Sigmoid colon (tissue), 7 donors: Measurements from ENCODE around the gene ADCK1. TPM values are rescaled to one million over a fixed set of nuclear protein-coding genes. Genes with fewer than 3 reads are reported as not detected.

Source experiments
- DNase-seq: peaks from one replicate; pipeline ENCODE4 v3.0.0-alpha.2; 2019
- H3K27ac ChIP-seq, 4 donors: fragments of 200-600 bp; sonication (generic); one replicate each; pipeline ENCODE4 v1.5.1; 2016 to 2019; ENCODE audit warnings: mild to moderate bottlenecking in 1 of 4
- H3K27me3 ChIP-seq, 3 donors: fragments of 200-600 bp; sonication (generic); one replicate each; pipeline ENCODE4 v1.5.1; 2019; ENCODE audit warnings: mild to moderate bottlenecking in 1 of 3
- H3K36me3 ChIP-seq, 4 donors: fragments of 200-600 bp; sonication (generic); one replicate each; pipeline ENCODE4 v1.5.1; 2016 to 2019
- H3K4me1 ChIP-seq, 4 donors: fragments of 200-600 bp; sonication (generic); one replicate each; pipeline ENCODE4 v1.5.1; 2017 to 2019
- H3K4me3 ChIP-seq, 4 donors: fragments of 200-600 bp; sonication (generic); one replicate each; pipeline ENCODE4 v1.5.1; 2017 to 2019; ENCODE audit warnings: mild to moderate bottlenecking in 2 of 4, moderate library complexity in 1 of 4
- H3K9me3 ChIP-seq, 4 donors: fragments of 200-600 bp in 3 of 4; sonication (generic) in 3 of 4; one replicate each; pipeline versions ENCODE4 v1.5.1 to v1.6.1; 2013 to 2019
- EP300 ChIP-seq, 4 donors: sonication (generic); formaldehyde crosslinking; IDR thresholded peaks; one replicate each; pipeline ENCODE4 v1.6.1; 2017; ENCODE audit warnings: antibody characterized with exemption in 4 of 4
- POLR2A ChIP-seq, 2 donors: fragments of 450-650 bp; IDR thresholded peaks; one replicate each; pipeline ENCODE4 v1.6.1; 2016; ENCODE audit warnings: antibody characterized with exemption in 2 of 2, mild to moderate bottlenecking in 2 of 2, moderate library complexity in 2 of 2
- POLR2AphosphoS5 ChIP-seq, 4 donors: sonication (generic); formaldehyde crosslinking; IDR thresholded peaks; one replicate each; pipeline ENCODE4 v1.6.1; 2017; ENCODE audit warnings: antibody characterized with exemption in 4 of 4
- WGBS, 2 donors: extraction: QIAGEN DNeasy Blood & Tissue Kit; methylation state at CpG; one replicate each; pipeline ENCODE4 v1.1.7; 2013; 5-methylcytosine and 5-hydroxymethylcytosine counted together
- intact Hi-C: fragments of 100-400 bp; cut with DNase I; formaldehyde crosslinking; loops from one replicate; pipeline ENCODE4 v1.15.1; 2023
- polyA plus RNA-seq, 3 donors: library from polyadenylated mRNA; stranded (reverse); fragments of 200-250 nt; gene quantifications; one replicate each; pipeline ENCODE4 v1.2.3, GENCODE V29; 2013
- total RNA-seq, 4 donors: library from RNA; depleted of rRNA; stranded (reverse); fragments of >200 nt; gene quantifications; one replicate each; pipeline ENCODE4 v1.1.0, GENCODE V29; 2016
- TF ChIP-seq, protein P1 (sequence below), 4 experiments: fragments of 450-650 bp in 3 of 4; fragments of 200-600 bp in 1 of 4; IDR thresholded peaks; one replicate each; pipeline ENCODE4 v1.5.1; 2016 to 2019; ENCODE audit warnings: antibody characterized with exemption in 4 of 4, mild to moderate bottlenecking in 3 of 4, moderate library complexity in 2 of 4
- donor health status: healthy with polysubstance abuse.
- donor health status: Bipolar disorder and iron deficiency.
- donor health status: healthy.

ADCK1 gene
- total and polyA plus RNA-seq, 7 donors = 3.5 to 19.4 (median 5.7) TPM

DNA sequence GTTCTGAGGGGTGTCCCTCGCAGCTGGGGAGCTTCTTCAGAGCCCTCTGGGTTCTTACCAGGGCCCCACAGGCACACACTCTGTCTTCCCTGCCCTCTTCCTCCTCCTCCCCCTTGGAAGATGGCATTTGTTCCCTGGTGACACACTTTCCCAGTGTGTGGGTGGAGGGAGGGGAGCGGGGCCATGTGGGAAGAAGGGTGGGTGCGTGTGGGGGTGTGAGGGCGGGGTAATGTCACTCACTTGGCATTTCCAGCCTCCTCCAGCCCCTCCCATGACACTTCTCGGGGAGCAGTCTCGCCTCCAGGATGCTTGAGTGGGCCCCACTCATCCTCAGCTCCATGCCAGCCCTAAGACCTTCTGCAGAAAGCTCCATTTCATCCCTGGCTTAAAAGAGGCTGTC lies 61.3 kb downstream of the ADCK1 start:
- Histone ChIP-seq H3K4me1 (no peaks in the 10 kb centered on the region), H3K36me3 (peaks cover 0 to 7% (median 0%) of the 10 kb centered on the region in 4 donors), H3K9me3 (no peaks in the 10 kb centered on the region), H3K4me3 (no peak overlapping the region), H3K27ac (no peak overlapping the region), H3K27me3 (no peaks in the 10 kb centered on the region)
- 79 to 85% methylated on average over 6 of the region's 6 CpGs for WGBS, 2 donors
- intact Hi-C loops = loop anchor here (5.0 kb wide), 1 partner anchor 976 kb away; no protein-coding TSS in a partner anchor
- DNase-seq = no peak
- TF ChIP-seq, protein P1, sequence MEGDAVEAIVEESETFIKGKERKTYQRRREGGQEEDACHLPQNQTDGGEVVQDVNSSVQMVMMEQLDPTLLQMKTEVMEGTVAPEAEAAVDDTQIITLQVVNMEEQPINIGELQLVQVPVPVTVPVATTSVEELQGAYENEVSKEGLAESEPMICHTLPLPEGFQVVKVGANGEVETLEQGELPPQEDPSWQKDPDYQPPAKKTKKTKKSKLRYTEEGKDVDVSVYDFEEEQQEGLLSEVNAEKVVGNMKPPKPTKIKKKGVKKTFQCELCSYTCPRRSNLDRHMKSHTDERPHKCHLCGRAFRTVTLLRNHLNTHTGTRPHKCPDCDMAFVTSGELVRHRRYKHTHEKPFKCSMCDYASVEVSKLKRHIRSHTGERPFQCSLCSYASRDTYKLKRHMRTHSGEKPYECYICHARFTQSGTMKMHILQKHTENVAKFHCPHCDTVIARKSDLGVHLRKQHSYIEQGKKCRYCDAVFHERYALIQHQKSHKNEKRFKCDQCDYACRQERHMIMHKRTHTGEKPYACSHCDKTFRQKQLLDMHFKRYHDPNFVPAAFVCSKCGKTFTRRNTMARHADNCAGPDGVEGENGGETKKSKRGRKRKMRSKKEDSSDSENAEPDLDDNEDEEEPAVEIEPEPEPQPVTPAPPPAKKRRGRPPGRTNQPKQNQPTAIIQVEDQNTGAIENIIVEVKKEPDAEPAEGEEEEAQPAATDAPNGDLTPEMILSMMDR (IDR thresholded peaks at IDR 0.05) = no peak
- TF ChIP-seq POLR2AphosphoS5 (IDR thresholded peaks at IDR 0.05) = no peak

GRCh38 chr14:77862154-77862786 lies 62.4 kb downstream of the ADCK1 start:
- 58 to 60% methylated on average over 11 of the region's 11 CpGs for WGBS, 2 donors
- Histone ChIP-seq H3K4me1 (no peaks in the 10 kb centered on the region), H3K27me3 (no peaks in the 10 kb centered on the region), H3K36me3 (peaks cover 0 to 7% (median 0%) of the 10 kb centered on the region in 4 donors), H3K9me3 (no peaks in the 10 kb centered on the region), H3K4me3 (no peak overlapping the region), H3K27ac (no peak overlapping the region)
- DNase-seq = peak; percentile 74
- intact Hi-C loops = loop anchor here (2.0 to 5.0 kb wide), 2 partner anchors 705 to 975 kb away; no protein-coding TSS in a partner anchor
- no peak for TF ChIP-seq EP300 (IDR thresholded peaks at IDR 0.05)
- TF ChIP-seq, protein P1 (IDR thresholded peaks at IDR 0.05) = peak; percentile 28 to 88 (median 71)

GRCh38 chr14:77864085-77864484 lies 64.2 kb downstream of the ADCK1 start:
- Histone ChIP-seq H3K9me3 (no peaks in the 10 kb centered on the region), H3K36me3 (peaks cover 0 to 7% (median 0%) of the 10 kb centered on the region in 4 donors), H3K27ac (no peak overlapping the region), H3K4me1 (no peaks in the 10 kb centered on the region), H3K4me3 (no peak overlapping the region), H3K27me3 (no peaks in the 10 kb centered on the region)
- TF ChIP-seq POLR2AphosphoS5 (IDR thresholded peaks at IDR 0.05) (no peak), EP300 (IDR thresholded peaks at IDR 0.05) (no peak), POLR2A (IDR thresholded peaks at IDR 0.05) (no peak)
- TF ChIP-seq, protein P1 (IDR thresholded peaks at IDR 0.05) = no peak
- intact Hi-C loops = loop anchor here (5.0 kb wide), 1 partner anchor 973 kb away; no protein-coding TSS in a partner anchor
- 79 to 89% methylated on average over 6 of the region's 6 CpGs for WGBS, 2 donors
- no peak for DNase-seq

DNA sequence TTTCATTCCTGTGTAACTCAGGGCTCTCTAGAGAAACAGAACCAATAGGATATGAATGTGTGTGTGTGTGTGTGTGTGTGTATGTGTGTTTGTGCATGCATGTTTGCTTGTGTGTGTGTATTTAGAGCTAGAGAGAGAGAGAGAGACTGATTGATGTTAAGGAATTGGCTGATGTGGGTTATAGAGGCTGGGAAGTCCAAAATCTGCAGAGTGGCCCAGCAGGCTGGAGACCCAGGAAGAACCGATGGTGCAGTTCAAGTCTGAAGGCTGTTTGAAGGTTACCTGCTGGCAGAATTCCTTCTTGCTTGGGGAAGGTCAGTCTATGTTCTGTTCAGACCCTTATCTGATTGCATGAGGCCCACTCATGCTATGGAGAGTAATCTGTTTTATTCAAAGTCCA lies 64.7 kb downstream of the ADCK1 start:
- TF ChIP-seq EP300 (IDR thresholded peaks at IDR 0.05) (no peak), POLR2AphosphoS5 (IDR thresholded peaks at IDR 0.05) (no peak), POLR2A (IDR thresholded peaks at IDR 0.05) (no peak)
- TF ChIP-seq, protein P1 (IDR thresholded peaks at IDR 0.05) = no peak
- WGBS, 2 donors = 88 to 95% methylated on average over 1 of the region's 1 CpG
- DNase-seq = no peak
- intact Hi-C loops = loop anchor here (5.0 kb wide), 1 partner anchor 973 kb away; no protein-coding TSS in a partner anchor
- Histone ChIP-seq H3K9me3 (no peaks in the 10 kb centered on the region), H3K36me3 (peaks cover 0 to 7% (median 0%) of the 10 kb centered on the region in 4 donors), H3K4me1 (no peaks in the 10 kb centered on the region), H3K27ac (no peak overlapping the region), H3K4me3 (no peak overlapping the region), H3K27me3 (no peaks in the 10 kb centered on the region)

DNA sequence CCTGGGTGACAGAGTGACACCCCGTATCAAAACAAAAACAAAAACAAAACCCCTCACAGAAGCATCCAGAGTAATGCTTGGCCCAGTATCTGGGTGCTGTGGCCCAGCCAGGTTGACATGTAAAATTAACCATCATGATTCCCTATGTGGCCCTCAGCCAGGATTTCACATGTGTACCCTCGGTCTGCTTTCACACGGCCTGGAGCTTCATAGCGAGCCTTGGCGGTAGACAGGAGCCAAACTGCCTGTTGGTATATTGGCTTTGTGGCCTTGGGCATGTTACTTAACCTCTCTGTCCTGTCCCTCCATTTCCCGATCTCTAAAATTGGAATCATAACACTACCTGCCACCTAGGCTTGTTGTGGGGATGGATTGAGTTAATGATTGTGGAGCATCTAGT lies 65.5 kb downstream of the ADCK1 start:
- WGBS, 2 donors = 97% methylated on average over 6 of the region's 6 CpGs
- intact Hi-C loops = no loop called here
- H3K27ac ChIP-seq = no peak overlapping the region
- DNase-seq = no peak
- TF ChIP-seq POLR2AphosphoS5 (IDR thresholded peaks at IDR 0.05) (no peak), POLR2A (IDR thresholded peaks at IDR 0.05) (no peak), EP300 (IDR thresholded peaks at IDR 0.05) (no peak)
- TF ChIP-seq, protein P1 (IDR thresholded peaks at IDR 0.05) = no peak
- no peak overlapping the region for H3K4me3 ChIP-seq
- H3K27me3 ChIP-seq = no peaks in the 10 kb centered on the region
- no peaks in the 10 kb centered on the region for H3K4me1 ChIP-seq
- H3K9me3 ChIP-seq = no peaks in the 10 kb centered on the region
- peaks cover 0 to 7% (median 0%) of the 10 kb centered on the region in 4 donors for H3K36me3 ChIP-seq
